Mesendoderm (in vitro differentiated cells): ENCODE results near the gene CEP162.

Experiments
- DNase-seq: peaks from one replicate; pipeline ENCODE4 v3.0.0; 2013
- H2AK5ac ChIP-seq: 2 replicates; pipeline ENCODE4 v1.6.1; 2013; ENCODE audit warnings: low read length, inconsistent platforms
- H2BK120ac ChIP-seq: 2 replicates; pipeline ENCODE4 v1.6.1; 2013; ENCODE audit warnings: low read depth, mild to moderate bottlenecking, low read length, moderate library complexity, mixed read lengths
- H2BK15ac ChIP-seq: replicated peaks from 2 replicates; pipeline ENCODE4 v1.6.1; 2013; ENCODE audit warnings: low read depth, mild to moderate bottlenecking, moderate library complexity
- H2BK5ac ChIP-seq: 2 replicates; pipeline ENCODE4 v1.6.1; 2013; ENCODE audit warnings: low read length, inconsistent platforms
- H3K18ac ChIP-seq: 2 replicates; pipeline ENCODE4 v1.6.1; 2013; ENCODE audit warnings: mild to moderate bottlenecking, low read length, mixed read lengths
- H3K23ac ChIP-seq: one replicate; pipeline ENCODE4 v1.6.1; 2013; ENCODE audit warnings: low read length
- H3K27ac ChIP-seq: 2 replicates; pipeline ENCODE4 v1.5.1; 2013; ENCODE audit warnings: low read depth, mild to moderate bottlenecking, inconsistent platforms, low read length, moderate library complexity
- H3K27me3 ChIP-seq: 2 replicates; pipeline ENCODE4 v1.6.1; 2013; ENCODE audit warnings: low read length, control low read depth, mild to moderate bottlenecking, inconsistent platforms; ENCODE audit not compliant: insufficient read depth, poor library complexity
- H3K36me3 ChIP-seq: 2 replicates; pipeline ENCODE4 v1.6.1; 2013; ENCODE audit warnings: low read length, inconsistent platforms; ENCODE audit not compliant: control insufficient read depth, insufficient read depth
- H3K4ac ChIP-seq: one replicate; pipeline ENCODE4 v1.6.1; 2013; ENCODE audit warnings: low read depth, mild to moderate bottlenecking, low read length, moderate library complexity
- H3K4me1 ChIP-seq: 2 replicates; pipeline ENCODE4 v1.6.1; 2013; ENCODE audit warnings: low read depth, low read length, inconsistent platforms; ENCODE audit not compliant: control insufficient read depth
- H3K4me2 ChIP-seq: 2 replicates; pipeline ENCODE4 v1.6.1; 2013; ENCODE audit warnings: low read length
- H3K4me3 ChIP-seq: 2 replicates; pipeline ENCODE4 v1.5.1; 2013; ENCODE audit warnings: mild to moderate bottlenecking, low read length
- H3K56ac ChIP-seq: one replicate; pipeline ENCODE4 v1.6.1; 2013; ENCODE audit warnings: low read length
- H3K79me1 ChIP-seq: 2 replicates; pipeline ENCODE4 v1.6.1; 2013; ENCODE audit warnings: low read length, inconsistent platforms
- H3K79me2 ChIP-seq: 2 replicates; pipeline ENCODE4 v1.6.1; 2013; ENCODE audit warnings: mild to moderate bottlenecking, low read length; ENCODE audit not compliant: control insufficient read depth, insufficient read depth
- H3K9ac ChIP-seq: 2 replicates; pipeline ENCODE4 v1.6.1; 2013; ENCODE audit warnings: low read length, inconsistent platforms
- H4K5ac ChIP-seq: one replicate; pipeline ENCODE4 v1.6.1; 2013; ENCODE audit warnings: low read length
- H4K8ac ChIP-seq: one replicate; pipeline ENCODE4 v1.6.1; 2013; ENCODE audit warnings: low read depth, mild to moderate bottlenecking, control low read depth, low read length, moderate library complexity
- WGBS: extraction: QIAGEN DNeasy Blood & Tissue Kit; methylation state at CpG from one replicate; pipeline ENCODE4 v1.1.7; 2013; ENCODE audit warnings: low lambda C conversion rate, missing lambda C conversion rate; ENCODE audit not compliant: insufficient coverage; ENCODE audit errors: extremely low coverage; 5-methylcytosine and 5-hydroxymethylcytosine counted together

CEP162 gene

GRCh38 chr6:84161190-84161589, 66.3 kb downstream of the CEP162 start:
- H3K4me3 ChIP-seq = no peak overlapping the region
- DNase-seq = no peak
- no peak overlapping the region for H4K5ac ChIP-seq
- no peaks in the 10 kb centered on the region for H3K79me1 ChIP-seq
- H2BK120ac ChIP-seq = no peak overlapping the region
- H3K27ac ChIP-seq = no peak overlapping the region
- no peak overlapping the region for H4K8ac ChIP-seq
- H3K23ac ChIP-seq = no peak overlapping the region
- no peak overlapping the region for H3K4me2 ChIP-seq
- no peak overlapping the region for H2AK5ac ChIP-seq
- H3K4me1 ChIP-seq = no peaks in the 10 kb centered on the region
- no peak overlapping the region for H3K9ac ChIP-seq
- H3K18ac ChIP-seq = no peak overlapping the region
- WGBS = no CpG with 5 or more reads among the region's 2 CpGs
- H3K36me3 ChIP-seq = no peaks in the 10 kb centered on the region
- no peaks in the 10 kb centered on the region for H3K79me2 ChIP-seq
- H2BK5ac ChIP-seq = no peak overlapping the region
- H2BK15ac ChIP-seq = no peak overlapping the region
- H3K4ac ChIP-seq = no peak overlapping the region
- no peaks in the 10 kb centered on the region for H3K27me3 ChIP-seq
- H3K56ac ChIP-seq = no peak overlapping the region

GRCh38 chr6:84156306-84156705, 71.1 kb downstream of the CEP162 start:
- Histone ChIP-seq H4K8ac (no peak overlapping the region), H3K18ac (no peak overlapping the region), H3K4me3 (no peak overlapping the region), H2BK5ac (no peak overlapping the region), H3K79me1 (no peaks in the 10 kb centered on the region), H2BK15ac (no peak overlapping the region), H3K56ac (no peak overlapping the region), H3K36me3 (no peaks in the 10 kb centered on the region), H3K4me1 (no peaks in the 10 kb centered on the region), H3K27ac (no peak overlapping the region), H3K9ac (no peak overlapping the region), H3K79me2 (no peaks in the 10 kb centered on the region), H3K4ac (no peak overlapping the region), H3K23ac (no peak overlapping the region), H2AK5ac (no peak overlapping the region), H3K4me2 (no peak overlapping the region), H2BK120ac (no peak overlapping the region), H4K5ac (no peak overlapping the region), H3K27me3 (no peaks in the 10 kb centered on the region)
- no peak for DNase-seq
- WGBS = no CpG with 5 or more reads among the region's 4 CpGs

- no CpG with 5 or more reads among the region's 1 CpG for WGBS
- H3K4me1 ChIP-seq = no peaks in the 10 kb centered on the region
- no peak overlapping the region for H3K23ac ChIP-seq
- H3K36me3 ChIP-seq = no peaks in the 10 kb centered on the region
- H3K79me1 ChIP-seq = no peaks in the 10 kb centered on the region
- no peak overlapping the region for H2AK5ac ChIP-seq
- no peak overlapping the region for H3K56ac ChIP-seq
- no peak overlapping the region for H3K27ac ChIP-seq
- no peak overlapping the region for H3K4me3 ChIP-seq
- H2BK120ac ChIP-seq = no peak overlapping the region
- H3K9ac ChIP-seq = no peak overlapping the region
- H3K4ac ChIP-seq = no peak overlapping the region
- no peak for DNase-seq
- H3K4me2 ChIP-seq = no peak overlapping the region
- no peak overlapping the region for H2BK5ac ChIP-seq
- no peak overlapping the region for H4K8ac ChIP-seq
- H4K5ac ChIP-seq = no peak overlapping the region
- no peaks in the 10 kb centered on the region for H3K27me3 ChIP-seq
- no peak overlapping the region for H3K18ac ChIP-seq
- no peak overlapping the region for H2BK15ac ChIP-seq
- H3K79me2 ChIP-seq = no peaks in the 10 kb centered on the region
Measured at GRCh38 chr6:84151669-84152068, 75.8 kb downstream of the CEP162 start.

GRCh38 chr6:84150705-84151104, 76.7 kb downstream of the CEP162 start:
- Histone ChIP-seq H3K23ac (no peak overlapping the region), H3K79me1 (no peaks in the 10 kb centered on the region), H3K4me3 (no peak overlapping the region), H3K4ac (no peak overlapping the region), H3K9ac (no peak overlapping the region), H3K27me3 (no peaks in the 10 kb centered on the region), H3K36me3 (no peaks in the 10 kb centered on the region), H3K56ac (no peak overlapping the region), H4K5ac (no peak overlapping the region), H3K4me2 (no peak overlapping the region), H2BK5ac (no peak overlapping the region), H3K4me1 (no peaks in the 10 kb centered on the region), H4K8ac (no peak overlapping the region), H3K27ac (no peak overlapping the region), H2BK120ac (no peak overlapping the region), H2AK5ac (no peak overlapping the region), H2BK15ac (no peak overlapping the region), H3K18ac (no peak overlapping the region), H3K79me2 (no peaks in the 10 kb centered on the region)
- no CpG with 5 or more reads among the region's 1 CpG for WGBS
- no peak for DNase-seq

GRCh38 chr6:84141521-84141920, 85.9 kb downstream of the CEP162 start:
- H3K79me1 ChIP-seq = no peaks in the 10 kb centered on the region
- no peak overlapping the region for H4K5ac ChIP-seq
- no peak overlapping the region for H3K9ac ChIP-seq
- no peak overlapping the region for H3K4ac ChIP-seq
- H2AK5ac ChIP-seq = no peak overlapping the region
- DNase-seq = no peak
- H3K79me2 ChIP-seq = no peaks in the 10 kb centered on the region
- WGBS = no CpG with 5 or more reads among the region's 1 CpG
- H3K18ac ChIP-seq = no peak overlapping the region
- no peaks in the 10 kb centered on the region for H3K27me3 ChIP-seq
- no peak overlapping the region for H3K27ac ChIP-seq
- no peak overlapping the region for H4K8ac ChIP-seq
- no peak overlapping the region for H2BK5ac ChIP-seq
- H3K4me1 ChIP-seq = peaks cover 3% of the 10 kb centered on the region
- no peak overlapping the region for H3K23ac ChIP-seq
- no peaks in the 10 kb centered on the region for H3K36me3 ChIP-seq
- no peak overlapping the region for H2BK120ac ChIP-seq
- H3K56ac ChIP-seq = no peak overlapping the region
- H2BK15ac ChIP-seq = no peak overlapping the region
- H3K4me2 ChIP-seq = no peak overlapping the region
- H3K4me3 ChIP-seq = no peak overlapping the region

- Histone ChIP-seq H3K4ac (no peak overlapping the region), H3K23ac (no peak overlapping the region), H3K79me1 (no peaks in the 10 kb centered on the region), H2BK5ac (no peak overlapping the region), H3K4me3 (no peak overlapping the region), H4K8ac (no peak overlapping the region), H4K5ac (no peak overlapping the region), H3K9ac (no peak overlapping the region), H3K79me2 (no peaks in the 10 kb centered on the region), H2BK15ac (no peak overlapping the region), H3K56ac (no peak overlapping the region), H3K4me1 (peaks cover 3% of the 10 kb centered on the region), H3K18ac (no peak overlapping the region), H3K27me3 (no peaks in the 10 kb centered on the region), H3K27ac (no peak overlapping the region), H2BK120ac (no peak overlapping the region), H2AK5ac (no peak overlapping the region), H3K36me3 (no peaks in the 10 kb centered on the region), H3K4me2 (no peak overlapping the region)
- no peak for DNase-seq
Measured at GRCh38 chr6:84139311-84139710, 88.1 kb downstream of the CEP162 start.
